Measurements from ENCODE around the gene VAMP5.
"Not testable (repeated sequence)": the region's sequence is repeated elsewhere in the genome, so short reads cannot be mapped to it uniquely, and the experiment has no call there.

VAMP5 gene

GRCh38 chr2:85596486-85597143 is 12.4 kb downstream of the VAMP5 start:
- no peak for ATAC-seq (ENCODE audit: low read depth)
- Mint-ChIP-seq H3K4me3 (peak overlapping the region; percentile 100), H3K4me1 (peaks cover 20% of the 10 kb centered on the region), H3K36me3 (peaks cover 2% of the 10 kb centered on the region), H3K9me3 (no peaks in the 10 kb centered on the region), H3K27me3 (no peaks in the 10 kb centered on the region), H3K27ac (peak overlapping the region; percentile 100)
- no peak for DNase-seq (ENCODE audit: low spot score in 2 of 2)

- ATAC-seq (ENCODE audit: low read depth) (no peak), DNase-seq (ENCODE audit: low spot score in 2 of 2) (no peak)
- Mint-ChIP-seq H3K36me3 (peaks cover 2% of the 10 kb centered on the region), H3K4me1 (peaks cover 25% of the 10 kb centered on the region), H3K9me3 (no peaks in the 10 kb centered on the region), H3K4me3 (peak overlapping the region; percentile 100), H3K27me3 (no peaks in the 10 kb centered on the region), H3K27ac (peak overlapping the region; percentile 28)
Measured at GRCh38 chr2:85597241-85597640, 13.0 kb downstream of the VAMP5 start.

GRCh38 chr2:85598594-85599340 is 14.5 kb downstream of the VAMP5 start:
- H3K4me3 Mint-ChIP-seq: no peak overlapping the region
- H3K27me3 Mint-ChIP-seq: no peaks in the 10 kb centered on the region
- peaks cover 29% of the 10 kb centered on the region for H3K4me1 Mint-ChIP-seq
- H3K36me3 Mint-ChIP-seq: peaks cover 2% of the 10 kb centered on the region
- DNase-seq (ENCODE audit: low spot score in 2 of 2) (no peak), ATAC-seq (ENCODE audit: low read depth) (no peak)
- peak overlapping the region; percentile 41 for H3K27ac Mint-ChIP-seq
- H3K9me3 Mint-ChIP-seq: no peaks in the 10 kb centered on the region

- DNase-seq (ENCODE audit: low spot score in 2 of 2) (no peak), ATAC-seq (ENCODE audit: low read depth) (no peak)
- peaks cover 24% of the 10 kb centered on the region for H3K4me1 Mint-ChIP-seq
- H3K36me3 Mint-ChIP-seq: peaks cover 2% of the 10 kb centered on the region
- H3K27ac Mint-ChIP-seq: no peak overlapping the region
- H3K4me3 Mint-ChIP-seq: no peak overlapping the region
- H3K9me3 Mint-ChIP-seq: no peaks in the 10 kb centered on the region
- no peaks in the 10 kb centered on the region for H3K27me3 Mint-ChIP-seq
Measured at GRCh38 chr2:85599468-85600234, 15.4 kb downstream of the VAMP5 start.

- H3K4me3 Mint-ChIP-seq: no peak overlapping the region
- H3K27me3 Mint-ChIP-seq: no peaks in the 10 kb centered on the region
- H3K27ac Mint-ChIP-seq: no peak overlapping the region
- peaks cover 2% of the 10 kb centered on the region for H3K36me3 Mint-ChIP-seq
- no peak for ATAC-seq (ENCODE audit: low read depth)
- H3K9me3 Mint-ChIP-seq: no peaks in the 10 kb centered on the region
- no peak for DNase-seq (ENCODE audit: low spot score in 2 of 2)
- H3K4me1 Mint-ChIP-seq: peaks cover 22% of the 10 kb centered on the region
Measured at GRCh38 chr2:85600235-85600575, 16.0 kb downstream of the VAMP5 start.

- Mint-ChIP-seq H3K36me3 (no peaks in the 10 kb centered on the region), H3K4me1 (peaks cover 23% of the 10 kb centered on the region), H3K9me3 (no peaks in the 10 kb centered on the region), H3K27ac (peak overlapping the region; percentile 56), H3K27me3 (no peaks in the 10 kb centered on the region), H3K4me3 (peak overlapping the region; percentile 84)
- no peak for ATAC-seq (ENCODE audit: low read depth)
- no peak for DNase-seq (ENCODE audit: low spot score in 2 of 2)
Measured at GRCh38 chr2:85600951-85601770, 16.9 kb downstream of the VAMP5 start.

GRCh38 chr2:85601771-85602475 is 17.7 kb downstream of the VAMP5 start:
- Mint-ChIP-seq H3K9me3 (no peaks in the 10 kb centered on the region), H3K4me1 (peaks cover 18% of the 10 kb centered on the region), H3K27me3 (no peaks in the 10 kb centered on the region), H3K4me3 (peak overlapping the region; percentile 84), H3K36me3 (peaks cover under 1% of the 10 kb centered on the region), H3K27ac (peak overlapping the region; percentile 56)
- peak in 1 of 2 donors; percentile 41 for DNase-seq (ENCODE audit: low spot score in 2 of 2)
- ATAC-seq (ENCODE audit: low read depth): peak; percentile 18

- Mint-ChIP-seq H3K4me3 (peak within 1 kb of the TSS; percentile 91), H3K27me3 (no peaks in the 10 kb centered on the region), H3K27ac (peak within 1 kb of the TSS; percentile 86), H3K4me1 (peaks cover 18% of the 10 kb centered on the region), H3K9me3 (no peaks in the 10 kb centered on the region), H3K36me3 (peaks cover 2% of the 10 kb centered on the region)
- ATAC-seq (ENCODE audit: low read depth): peak; percentile 96
- peak; percentile 84 to 87 for DNase-seq (ENCODE audit: low spot score in 2 of 2)
Measured at GRCh38 chr2:85602476-85603234, 18.4 kb downstream of the VAMP5 start, which contains the start of gene TMEM150A. Gene TMEM150A (minus strand): TSS chr2:85602698. CDS start chr2:85601948, 750 bp downstream.

- not testable (repeated sequence) for H3K36me3 Mint-ChIP-seq; DNase-seq (ENCODE audit: low spot score in 2 of 2); H3K27ac Mint-ChIP-seq; H3K9me3 Mint-ChIP-seq; H3K27me3 Mint-ChIP-seq; ATAC-seq (ENCODE audit: low read depth); H3K4me3 Mint-ChIP-seq
- peaks cover 22% of the 10 kb centered on the region for H3K4me1 Mint-ChIP-seq
Measured at GRCh38 chr2:85604133-85604444, 19.9 kb downstream of the VAMP5 start.

- Mint-ChIP-seq H3K27ac (no peak overlapping the region), H3K9me3 (no peaks in the 10 kb centered on the region), H3K27me3 (no peaks in the 10 kb centered on the region), H3K36me3 (peaks cover 10% of the 10 kb centered on the region), H3K4me3 (no peak overlapping the region), H3K4me1 (peaks cover 22% of the 10 kb centered on the region)
- ATAC-seq (ENCODE audit: low read depth) (no peak), DNase-seq (ENCODE audit: low spot score in 2 of 2) (no peak)
Measured at GRCh38 chr2:85604568-85605339, 20.5 kb downstream of the VAMP5 start.

GRCh38 chr2:85605406-85606115 is 21.3 kb downstream of the VAMP5 start:
- peaks cover 10% of the 10 kb centered on the region for H3K36me3 Mint-ChIP-seq
- no peaks in the 10 kb centered on the region for H3K27me3 Mint-ChIP-seq
- peaks cover 28% of the 10 kb centered on the region for H3K4me1 Mint-ChIP-seq
- no peak overlapping the region for H3K4me3 Mint-ChIP-seq
- H3K9me3 Mint-ChIP-seq: no peaks in the 10 kb centered on the region
- no peak overlapping the region for H3K27ac Mint-ChIP-seq
- ATAC-seq (ENCODE audit: low read depth) (no peak), DNase-seq (ENCODE audit: low spot score in 2 of 2) (no peak)

- Mint-ChIP-seq H3K27ac (no peak overlapping the region), H3K9me3 (no peaks in the 10 kb centered on the region), H3K4me1 (peaks cover 28% of the 10 kb centered on the region), H3K27me3 (no peaks in the 10 kb centered on the region), H3K4me3 (no peak overlapping the region), H3K36me3 (peaks cover 10% of the 10 kb centered on the region)
- DNase-seq (ENCODE audit: low spot score in 2 of 2) (no peak), ATAC-seq (ENCODE audit: low read depth) (no peak)
Measured at GRCh38 chr2:85606116-85606455, 21.9 kb downstream of the VAMP5 start.
